Adrenal gland (tissue), 12 donors: Measurements from ENCODE around the gene ATP11B. TPM values are rescaled to one million over a fixed set of nuclear protein-coding genes. Genes with fewer than 3 reads are reported as not detected.

ENCODE experiments used
- DNase-seq, 7 donors: peaks; one replicate each; pipeline ENCODE4 v3.0.0-alpha.2; 2019 to 2020
- H3K27ac ChIP-seq, 5 donors: fragments of 200-600 bp; sonication (generic) in 4 of 5; 1 replicate in 3 of 5; 2 replicates in 2 of 5; pipeline versions ENCODE4 v1.5.1 to v1.8.0; 2016 to 2020; ENCODE audit warnings: mild to moderate bottlenecking in 1 of 5
- H3K27me3 ChIP-seq: fragments of 200-600 bp; 2 replicates; pipeline ENCODE4 v1.8.0; 2021
- H3K36me3 ChIP-seq, 2 donors: fragments of 200-600 bp; replicated peaks in 1 of 2; 1 replicate in 1 of 2; 2 replicates in 1 of 2; pipeline versions ENCODE4 v1.5.1 to v1.8.0; 2018 to 2022
- H3K4me1 ChIP-seq, 2 donors: fragments of 200-600 bp; replicated peaks in 1 of 2; 1 replicate in 1 of 2; 2 replicates in 1 of 2; pipeline versions ENCODE4 v1.5.1 to v1.8.0; 2018 to 2021
- H3K4me3 ChIP-seq, 4 donors: fragments of 200-600 bp; sonication (generic) in 3 of 4; one replicate each; pipeline ENCODE4 v1.5.1; 2016 to 2018
- H3K9me3 ChIP-seq, 3 donors: fragments of 200-600 bp; sonication (generic) in 1 of 3; replicated peaks in 1 of 3; 1 replicate in 2 of 3; 2 replicates in 1 of 3; pipeline versions ENCODE4 v1.5.1 to v1.8.0; 2016 to 2021
- POLR2A ChIP-seq, 2 donors: fragments of 450-650 bp; IDR thresholded peaks; one replicate each; pipeline ENCODE4 v1.6.1; 2017; ENCODE audit warnings: antibody characterized with exemption in 2 of 2, mild to moderate bottlenecking in 2 of 2, moderate library complexity in 1 of 2
- WGBS, 4 donors: extraction: QIAGEN DNeasy Blood & Tissue Kit in 2 of 4; methylation state at CpG; one replicate each; pipeline versions ENCODE4 v1.1.5 to v1.1.7; 2013 to 2017; 5-methylcytosine and 5-hydroxymethylcytosine counted together
- intact Hi-C, 2 donors: fragments of 100-400 bp; cut with DNase I; formaldehyde crosslinking; loops; one replicate each; pipeline versions ENCODE4 v1.14.1 to v1.15.0; 2022 to 2023
- polyA plus RNA-seq, 3 donors: library from polyadenylated mRNA; stranded (reverse); fragments of 200-250 nt in 2 of 3; fragments of 350-450 nt in 1 of 3; fragmentation: Illumina TruSeq in 1 of 3; extraction: RNeasy Lipid Tissue Mini Kit (QIAGEN cat#74804) in 1 of 3; gene quantifications; one replicate each; pipeline ENCODE4 v1.2.3, GENCODE V29; 2013 to 2014
- total RNA-seq, 9 donors: library from RNA; depleted of rRNA in 4 of 9; stranded (reverse); fragments of >200 nt in 4 of 9; fragments of 120-200 nt in 1 of 9; fragmentation: NEBNext Ultra II Directional in 1 of 9; extraction: Animal tissue kit (Norgen Biotek cat#: 25700) in 1 of 9; gene quantifications; one replicate each; pipeline versions ENCODE4 v1.1.0 to v1.2.4, GENCODE V29; 2013 to 2023
- TF ChIP-seq, protein P1 (sequence below), 6 experiments: fragments of 450-650 bp in 4 of 6; fragments of 200-600 bp in 2 of 6; sonication (generic) in 1 of 6; IDR thresholded peaks; 1 replicate in 5 of 6; 2 replicates in 1 of 6; pipeline versions ENCODE4 v1.5.1 to v1.8.0; 2016 to 2021; ENCODE audit warnings: antibody characterized with exemption in 6 of 6, mild to moderate bottlenecking in 2 of 6, moderate library complexity in 1 of 6
- donor health status: healthy with polysubstance abuse.
- donor health status: Bipolar disorder and iron deficiency.
- donor health status: DM: yes; HTN: yes; CAD: no.
- donor health status: DM: no; HTN: no; CAD: no.
- donor health status: DM: no; HTN: no; CAD: no.
- donor health status: DM: yes; HTN: yes; CAD: no.

ATP11B gene
- total and polyA plus RNA-seq, 12 donors = 2.9 to 45.1 (median 29.9) TPM

DNA sequence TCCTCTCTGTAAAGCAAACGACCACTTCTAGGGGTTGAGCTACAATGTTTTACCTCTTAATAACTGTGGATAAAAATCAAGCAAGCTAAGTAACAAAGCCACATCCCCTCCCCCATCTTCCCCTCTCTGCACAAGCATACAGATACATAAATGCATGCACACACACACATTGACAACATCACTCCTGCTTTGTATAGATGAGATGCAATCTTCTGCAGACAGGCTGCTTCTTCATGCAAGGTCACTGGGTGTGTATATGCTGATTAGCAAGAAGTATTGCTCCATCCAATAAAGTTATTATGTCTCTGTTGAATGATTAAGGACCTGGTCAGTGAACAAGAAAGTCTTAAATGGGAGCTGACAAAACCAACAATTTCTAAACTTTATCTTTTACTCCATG, 8.8 kb upstream of the ATP11B start:
- TF ChIP-seq, protein P1, sequence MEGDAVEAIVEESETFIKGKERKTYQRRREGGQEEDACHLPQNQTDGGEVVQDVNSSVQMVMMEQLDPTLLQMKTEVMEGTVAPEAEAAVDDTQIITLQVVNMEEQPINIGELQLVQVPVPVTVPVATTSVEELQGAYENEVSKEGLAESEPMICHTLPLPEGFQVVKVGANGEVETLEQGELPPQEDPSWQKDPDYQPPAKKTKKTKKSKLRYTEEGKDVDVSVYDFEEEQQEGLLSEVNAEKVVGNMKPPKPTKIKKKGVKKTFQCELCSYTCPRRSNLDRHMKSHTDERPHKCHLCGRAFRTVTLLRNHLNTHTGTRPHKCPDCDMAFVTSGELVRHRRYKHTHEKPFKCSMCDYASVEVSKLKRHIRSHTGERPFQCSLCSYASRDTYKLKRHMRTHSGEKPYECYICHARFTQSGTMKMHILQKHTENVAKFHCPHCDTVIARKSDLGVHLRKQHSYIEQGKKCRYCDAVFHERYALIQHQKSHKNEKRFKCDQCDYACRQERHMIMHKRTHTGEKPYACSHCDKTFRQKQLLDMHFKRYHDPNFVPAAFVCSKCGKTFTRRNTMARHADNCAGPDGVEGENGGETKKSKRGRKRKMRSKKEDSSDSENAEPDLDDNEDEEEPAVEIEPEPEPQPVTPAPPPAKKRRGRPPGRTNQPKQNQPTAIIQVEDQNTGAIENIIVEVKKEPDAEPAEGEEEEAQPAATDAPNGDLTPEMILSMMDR (IDR thresholded peaks at IDR 0.05) = no peak
- TF ChIP-seq POLR2A (IDR thresholded peaks at IDR 0.05) = no peak
- Histone ChIP-seq H3K4me1 (no peaks in the 10 kb centered on the region), H3K36me3 (no peaks in the 10 kb centered on the region), H3K4me3 (no peak overlapping the region), H3K27me3 (peaks cover 22% of the 10 kb centered on the region), H3K27ac (no peak overlapping the region), H3K9me3 (no peaks in the 10 kb centered on the region)
- intact Hi-C loops = no loop called here
- 10 to 44% (median 33%) methylated on average over 1 of the region's 1 CpG for WGBS, 4 donors
- no peak for DNase-seq

DNA sequence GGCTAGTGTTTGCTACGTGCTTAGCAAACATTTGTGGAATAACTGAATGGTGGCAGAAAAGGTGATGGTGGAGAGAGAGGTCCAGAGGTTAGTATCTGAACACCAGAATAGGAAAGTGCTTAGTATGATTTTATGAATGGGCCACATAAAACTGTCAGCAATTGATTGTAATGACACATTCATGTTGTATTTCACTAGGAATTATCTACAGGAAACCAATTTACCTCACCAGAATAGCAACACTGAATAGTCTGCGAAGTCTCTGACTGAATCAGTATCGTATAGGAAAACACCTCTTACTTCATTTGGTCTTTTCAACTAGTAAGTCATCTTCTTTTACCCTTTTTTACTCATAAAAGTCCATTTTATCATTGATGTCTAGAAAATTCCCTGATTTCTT, 8.2 kb upstream of the ATP11B start:
- Histone ChIP-seq H3K9me3 (no peaks in the 10 kb centered on the region), H3K4me3 (no peak overlapping the region), H3K27ac (no peak overlapping the region), H3K36me3 (no peaks in the 10 kb centered on the region), H3K27me3 (peaks cover 22% of the 10 kb centered on the region), H3K4me1 (no peaks in the 10 kb centered on the region)
- no peak for DNase-seq
- 86 to 93% (median 89%) methylated on average over 3 of the region's 3 CpGs for WGBS, 4 donors
- intact Hi-C loops = no loop called here
- no peak for TF ChIP-seq POLR2A (IDR thresholded peaks at IDR 0.05)

DNA sequence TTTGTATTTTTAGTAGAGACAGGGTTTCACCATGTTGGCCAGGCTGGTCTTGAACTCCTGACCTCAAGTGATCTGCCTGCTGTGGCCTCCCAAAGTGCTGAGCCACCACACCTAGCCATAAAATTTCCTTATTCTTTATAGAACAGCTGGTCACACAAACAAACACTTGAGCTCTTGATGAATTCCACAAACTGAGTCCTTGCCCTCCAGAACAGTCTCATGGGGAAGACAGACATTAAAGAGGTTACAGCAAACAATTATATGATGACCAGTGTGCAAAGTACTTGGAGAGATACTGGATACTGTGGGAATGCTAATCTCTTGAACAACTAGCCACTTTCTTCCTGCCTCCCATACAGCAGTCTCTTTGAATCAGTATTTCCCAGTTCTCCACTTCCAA, 7.5 kb upstream of the ATP11B start:
- DNase-seq = no peak
- no peaks in the 10 kb centered on the region for H3K9me3 ChIP-seq
- peaks cover 22% of the 10 kb centered on the region for H3K27me3 ChIP-seq
- no peaks in the 10 kb centered on the region for H3K36me3 ChIP-seq
- H3K4me3 ChIP-seq = no peak overlapping the region
- no peaks in the 10 kb centered on the region for H3K4me1 ChIP-seq
- H3K27ac ChIP-seq = no peak overlapping the region
- intact Hi-C loops = no loop called here
- no peak for TF ChIP-seq POLR2A (IDR thresholded peaks at IDR 0.05)
- TF ChIP-seq, protein P1 (IDR thresholded peaks at IDR 0.05) = no peak

DNA sequence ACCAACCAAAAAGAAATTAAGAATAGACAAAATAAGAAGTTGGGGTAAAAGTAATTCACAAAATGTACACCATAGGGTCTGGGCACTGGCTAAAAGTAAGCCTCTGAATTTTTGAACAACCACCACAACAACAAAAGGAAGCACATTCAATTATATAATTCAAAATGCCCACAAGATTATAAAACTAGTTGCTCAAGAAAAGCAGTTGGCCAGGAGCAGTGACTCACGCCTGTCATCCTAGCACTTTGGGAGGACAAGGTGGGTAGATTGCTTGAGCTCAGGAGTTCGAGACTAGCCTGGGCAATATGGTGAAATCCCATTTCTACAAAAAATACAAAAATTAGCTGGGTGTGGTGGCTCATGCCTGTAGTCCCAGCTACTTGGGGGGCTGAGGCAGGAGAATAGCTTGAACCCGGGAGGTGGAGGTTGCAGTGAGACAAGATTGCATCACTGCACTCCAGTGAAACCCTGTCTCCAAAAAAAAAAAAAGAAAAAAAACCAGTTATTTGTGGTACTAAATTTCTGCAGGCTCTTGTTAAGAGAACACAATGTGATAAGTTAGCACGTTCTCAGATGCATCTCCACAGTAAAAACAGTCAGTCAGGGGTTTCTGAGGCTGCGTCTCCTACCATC, 6.6 kb upstream of the ATP11B start:
- peaks cover 22% of the 10 kb centered on the region for H3K27me3 ChIP-seq
- H3K9me3 ChIP-seq = no peaks in the 10 kb centered on the region
- H3K36me3 ChIP-seq = no peaks in the 10 kb centered on the region
- no peaks in the 10 kb centered on the region for H3K4me1 ChIP-seq
- intact Hi-C loops = no loop called here
- no peak for DNase-seq
- TF ChIP-seq POLR2A (IDR thresholded peaks at IDR 0.05) = no peak
- TF ChIP-seq, protein P1 (IDR thresholded peaks at IDR 0.05) = no peak
- no peak overlapping the region for H3K27ac ChIP-seq
- WGBS, 4 donors = 66 to 75% (median 69%) methylated on average over 5 of the region's 5 CpGs
- H3K4me3 ChIP-seq = no peak overlapping the region
